Natural killer cell (primary cell): ENCODE results near the gene FZD1. TPM values are rescaled to one million over a fixed set of nuclear protein-coding genes. Genes with fewer than 3 reads are reported as not detected.

Source experiments
- ATAC-seq, 3 donors: fragments of 150-1000 bp in 2 of 3; fragments of 200-7000 bp in 1 of 3; cut with Tn5 transposase; 1 replicate in 1 of 3; 2 replicates in 2 of 3; pipeline ENCODE4 v1.10.0; 2021; ENCODE audit warnings: mild to moderate bottlenecking in 2 of 3, moderate library complexity in 2 of 3
- DNase-seq, 2 donors: peaks; one replicate each; pipeline versions ENCODE4 v3.0.0 to v3.0.0-alpha.2; 2013 to 2021; ENCODE audit warnings: mixed read lengths in 1 of 2
- H3K27ac ChIP-seq: one replicate; pipeline ENCODE4 v1.5.1; 2013; ENCODE audit warnings: mild to moderate bottlenecking, low read length
- H3K27me3 ChIP-seq: one replicate; pipeline ENCODE4 v1.6.1; 2013; ENCODE audit warnings: low read length; ENCODE audit not compliant: control insufficient read depth, insufficient read depth
- H3K36me3 ChIP-seq: one replicate; pipeline ENCODE4 v1.6.1; 2013; ENCODE audit warnings: low read length; ENCODE audit not compliant: control insufficient read depth, insufficient read depth
- H3K4me1 ChIP-seq: one replicate; pipeline ENCODE4 v1.6.1; 2013; ENCODE audit warnings: low read length; ENCODE audit not compliant: control insufficient read depth, insufficient read depth
- H3K4me3 ChIP-seq: one replicate; pipeline ENCODE4 v1.5.1; 2013; ENCODE audit warnings: low read length
- H3K9me3 ChIP-seq: one replicate; pipeline ENCODE4 v1.6.1; 2013; ENCODE audit warnings: low read length; ENCODE audit not compliant: control insufficient read depth, insufficient read depth
- H3K27ac Mint-ChIP-seq, 2 donors: one replicate each; pipeline ENCODE4 v1.8.0; 2022; ENCODE audit warnings: mild to moderate bottlenecking in 2 of 2, mixed read lengths in 2 of 2, moderate library complexity in 1 of 2
- H3K27me3 Mint-ChIP-seq, 2 donors: one replicate each; pipeline ENCODE4 v1.8.0; 2022; ENCODE audit warnings: low read depth in 2 of 2, mixed read lengths in 2 of 2
- H3K36me3 Mint-ChIP-seq: one replicate; pipeline ENCODE4 v1.8.0; 2022; ENCODE audit warnings: mixed read lengths
- H3K4me1 Mint-ChIP-seq, 2 donors: one replicate each; pipeline ENCODE4 v1.8.0; 2022; ENCODE audit warnings: mixed read lengths in 2 of 2
- H3K4me3 Mint-ChIP-seq: one replicate; pipeline ENCODE4 v1.8.0; 2022; ENCODE audit warnings: mild to moderate bottlenecking, moderate library complexity, mixed read lengths
- H3K9me3 Mint-ChIP-seq, 2 donors: one replicate each; pipeline ENCODE4 v1.8.0; 2022; ENCODE audit warnings: mixed read lengths in 2 of 2
- WGBS: methylation state at CpG from one replicate; pipeline ENCODE4 v1.1.7; 2013; ENCODE audit warnings: missing lambda C conversion rate; ENCODE audit not compliant: insufficient coverage; 5-methylcytosine and 5-hydroxymethylcytosine counted together
- intact Hi-C: fragments of 100-400 bp; cut with micrococcal nuclease; formaldehyde crosslinking; loops from one replicate; pipeline ENCODE4 v1.14.2; 2022
- total RNA-seq, 4 donors: library from RNA; stranded (reverse); fragments of 120-200 nt in 1 of 4; gene quantifications; one replicate each; pipeline versions ENCODE4 v1.2.3 to v1.2.4, GENCODE V29; 2013 to 2022
- TF ChIP-seq, protein P1 (sequence below): fragments of 200-600 bp; IDR thresholded peaks from one replicate; pipeline ENCODE4 v1.8.0; 2022; ENCODE audit warnings: antibody characterized with exemption

The FZD1 gene
- total RNA-seq, 3 donors from 2014 or later (not counting 1 experiment from before 2014, with no cell fraction given): 0.14 to 0.80 (median 0.65) TPM

DNA sequence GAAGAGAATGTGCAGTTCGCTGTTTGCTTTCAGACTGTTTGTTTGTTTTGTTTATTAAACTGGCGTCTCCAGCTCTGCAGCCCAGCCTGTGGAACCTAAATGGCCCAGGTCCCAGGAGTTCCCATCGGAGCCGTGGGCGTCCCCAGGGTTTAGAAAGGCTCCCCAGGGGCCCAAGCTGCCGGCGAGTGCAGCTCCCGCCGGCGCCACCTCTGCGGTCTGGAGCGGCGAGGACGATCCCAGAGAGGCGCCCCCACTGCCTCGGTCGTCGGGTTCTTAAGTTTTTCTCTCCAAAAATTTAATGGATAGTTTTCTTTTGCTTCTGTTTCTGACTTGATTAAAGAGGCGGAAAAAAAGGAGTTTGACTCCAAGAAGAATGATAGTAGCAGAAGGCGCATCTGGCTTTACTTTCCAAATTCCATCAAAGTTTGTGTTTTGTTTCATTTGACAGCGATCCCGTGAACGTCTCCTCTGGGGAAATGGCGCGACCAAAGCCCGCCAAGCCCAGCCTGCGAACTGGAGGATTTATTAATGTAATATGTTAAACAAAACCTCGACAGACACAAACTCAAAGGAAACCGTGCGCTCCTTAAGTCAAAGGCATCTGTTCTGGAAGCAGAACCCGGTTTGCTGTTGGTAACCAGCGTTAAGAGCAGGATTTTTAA, 718 bp upstream of the FZD1 start:
- peaks cover 17 to 26% of the 10 kb centered on the region in 2 donors for H3K27me3 Mint-ChIP-seq
- H3K4me1 Mint-ChIP-seq: no peaks in the 10 kb centered on the region
- ATAC-seq (no peak), DNase-seq (no peak)
- H3K4me3 Mint-ChIP-seq: peak overlapping the region; percentile 72
- intact Hi-C loops: no loop called here
- Histone ChIP-seq H3K36me3 (no peaks in the 10 kb centered on the region), H3K4me3 (peak overlapping the region; percentile 43), H3K9me3 (no peaks in the 10 kb centered on the region), H3K4me1 (peaks cover 18% of the 10 kb centered on the region), H3K27me3 (peaks cover 26% of the 10 kb centered on the region), H3K27ac (no peak overlapping the region)
- H3K27ac Mint-ChIP-seq: no peak overlapping the region
- TF ChIP-seq, protein P1, sequence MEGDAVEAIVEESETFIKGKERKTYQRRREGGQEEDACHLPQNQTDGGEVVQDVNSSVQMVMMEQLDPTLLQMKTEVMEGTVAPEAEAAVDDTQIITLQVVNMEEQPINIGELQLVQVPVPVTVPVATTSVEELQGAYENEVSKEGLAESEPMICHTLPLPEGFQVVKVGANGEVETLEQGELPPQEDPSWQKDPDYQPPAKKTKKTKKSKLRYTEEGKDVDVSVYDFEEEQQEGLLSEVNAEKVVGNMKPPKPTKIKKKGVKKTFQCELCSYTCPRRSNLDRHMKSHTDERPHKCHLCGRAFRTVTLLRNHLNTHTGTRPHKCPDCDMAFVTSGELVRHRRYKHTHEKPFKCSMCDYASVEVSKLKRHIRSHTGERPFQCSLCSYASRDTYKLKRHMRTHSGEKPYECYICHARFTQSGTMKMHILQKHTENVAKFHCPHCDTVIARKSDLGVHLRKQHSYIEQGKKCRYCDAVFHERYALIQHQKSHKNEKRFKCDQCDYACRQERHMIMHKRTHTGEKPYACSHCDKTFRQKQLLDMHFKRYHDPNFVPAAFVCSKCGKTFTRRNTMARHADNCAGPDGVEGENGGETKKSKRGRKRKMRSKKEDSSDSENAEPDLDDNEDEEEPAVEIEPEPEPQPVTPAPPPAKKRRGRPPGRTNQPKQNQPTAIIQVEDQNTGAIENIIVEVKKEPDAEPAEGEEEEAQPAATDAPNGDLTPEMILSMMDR: no peak
- H3K36me3 Mint-ChIP-seq: no peaks in the 10 kb centered on the region
- no peaks in the 10 kb centered on the region for H3K9me3 Mint-ChIP-seq
- 2% methylated on average over 24 of the region's 32 CpGs for WGBS

DNA sequence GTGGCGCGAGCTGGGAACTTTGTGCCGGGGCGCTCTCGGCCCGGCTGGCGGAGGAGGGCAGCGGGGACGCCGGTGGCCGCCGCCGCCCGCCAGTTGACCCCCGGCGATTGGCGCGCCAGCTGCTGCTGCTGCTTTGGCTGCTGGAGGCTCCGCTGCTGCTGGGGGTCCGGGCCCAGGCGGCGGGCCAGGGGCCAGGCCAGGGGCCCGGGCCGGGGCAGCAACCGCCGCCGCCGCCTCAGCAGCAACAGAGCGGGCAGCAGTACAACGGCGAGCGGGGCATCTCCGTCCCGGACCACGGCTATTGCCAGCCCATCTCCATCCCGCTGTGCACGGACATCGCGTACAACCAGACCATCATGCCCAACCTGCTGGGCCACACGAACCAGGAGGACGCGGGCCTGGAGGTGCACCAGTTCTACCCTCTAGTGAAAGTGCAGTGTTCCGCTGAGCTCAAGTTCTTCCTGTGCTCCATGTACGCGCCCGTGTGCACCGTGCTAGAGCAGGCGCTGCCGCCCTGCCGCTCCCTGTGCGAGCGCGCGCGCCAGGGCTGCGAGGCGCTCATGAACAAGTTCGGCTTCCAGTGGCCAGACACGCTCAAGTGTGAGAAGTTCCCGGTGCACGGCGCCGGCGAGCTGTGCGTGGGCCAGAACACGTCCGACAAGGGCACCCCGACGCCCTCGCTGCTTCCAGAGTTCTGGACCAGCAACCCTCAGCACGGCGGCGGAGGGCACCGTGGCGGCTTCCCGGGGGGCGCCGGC, 870 bp downstream of the FZD1 start:
- no peak overlapping the region for H3K27ac Mint-ChIP-seq
- Histone ChIP-seq H3K27ac (no peak overlapping the region), H3K9me3 (no peaks in the 10 kb centered on the region), H3K4me1 (peaks cover 18% of the 10 kb centered on the region), H3K4me3 (peak overlapping the region; percentile 26), H3K27me3 (peaks cover 23% of the 10 kb centered on the region), H3K36me3 (no peaks in the 10 kb centered on the region)
- DNase-seq (peak in 1 of 2 donors; percentile 13), ATAC-seq (peak in 1 of 3 donors; percentile 33)
- intact Hi-C loops: no loop called here
- H3K36me3 Mint-ChIP-seq: no peaks in the 10 kb centered on the region
- peak overlapping the region; percentile 72 for H3K4me3 Mint-ChIP-seq
- H3K27me3 Mint-ChIP-seq: peaks cover 17 to 26% of the 10 kb centered on the region in 2 donors
- WGBS: 1% methylated on average over 78 of the region's 78 CpGs
- no peaks in the 10 kb centered on the region for H3K9me3 Mint-ChIP-seq
- TF ChIP-seq, protein P1: no peak
- no peaks in the 10 kb centered on the region for H3K4me1 Mint-ChIP-seq

DNA sequence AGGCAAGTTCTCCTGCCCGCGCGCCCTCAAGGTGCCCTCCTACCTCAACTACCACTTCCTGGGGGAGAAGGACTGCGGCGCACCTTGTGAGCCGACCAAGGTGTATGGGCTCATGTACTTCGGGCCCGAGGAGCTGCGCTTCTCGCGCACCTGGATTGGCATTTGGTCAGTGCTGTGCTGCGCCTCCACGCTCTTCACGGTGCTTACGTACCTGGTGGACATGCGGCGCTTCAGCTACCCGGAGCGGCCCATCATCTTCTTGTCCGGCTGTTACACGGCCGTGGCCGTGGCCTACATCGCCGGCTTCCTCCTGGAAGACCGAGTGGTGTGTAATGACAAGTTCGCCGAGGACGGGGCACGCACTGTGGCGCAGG, 1.4 kb downstream of the FZD1 start:
- peaks cover 23% of the 10 kb centered on the region for H3K27me3 ChIP-seq
- Mint-ChIP-seq H3K27ac (no peak overlapping the region), H3K36me3 (no peaks in the 10 kb centered on the region), H3K9me3 (no peaks in the 10 kb centered on the region), H3K27me3 (peaks cover 17 to 26% of the 10 kb centered on the region in 2 donors), H3K4me1 (no peaks in the 10 kb centered on the region), H3K4me3 (peak overlapping the region; percentile 31)
- TF ChIP-seq, protein P1: no peak
- ATAC-seq (no peak), DNase-seq (no peak)
- 41% methylated on average over 31 of the region's 31 CpGs for WGBS
- H3K27ac ChIP-seq: no peak overlapping the region
- H3K4me3 ChIP-seq: peak overlapping the region; percentile 26
- no peaks in the 10 kb centered on the region for H3K9me3 ChIP-seq
- H3K4me1 ChIP-seq: peaks cover 18% of the 10 kb centered on the region
- intact Hi-C loops: no loop called here
- no peaks in the 10 kb centered on the region for H3K36me3 ChIP-seq
